Left lung (tissue), 10 donors: Measurements from ENCODE around the gene MDGA2. TPM values are rescaled to one million over a fixed set of nuclear protein-coding genes. Genes with fewer than 3 reads are reported as not detected.

Experiments used
- ATAC-seq: fragments of 200-7000 bp; cut with Tn5 transposase; one replicate; pipeline ENCODE4 v1.9.1; 2020; ENCODE audit warnings: moderate library complexity
- DNase-seq, 4 donors: peaks; one replicate each; pipeline ENCODE4 v3.0.0-alpha.2; 2013 to 2020
- H3K27ac ChIP-seq, 2 donors: fragments of 200-600 bp; sonication (generic) in 1 of 2; one replicate each; pipeline versions ENCODE4 v1.5.0 to v1.8.0; 2020 to 2021
- H3K27me3 ChIP-seq, 2 donors: fragments of 200-600 bp; sonication (generic) in 1 of 2; one replicate each; pipeline versions ENCODE4 v1.5.0 to v1.8.0; 2020 to 2021
- H3K36me3 ChIP-seq, 2 donors: fragments of 200-600 bp; sonication (generic) in 1 of 2; one replicate each; pipeline versions ENCODE4 v1.5.0 to v1.8.0; 2020 to 2021
- H3K4me1 ChIP-seq, 2 donors: fragments of 200-600 bp; one replicate each; pipeline ENCODE4 v1.8.0; 2021
- H3K4me3 ChIP-seq, 2 donors: fragments of 200-600 bp; sonication (generic) in 1 of 2; one replicate each; pipeline versions ENCODE4 v1.5.0 to v1.8.0; 2020 to 2021; ENCODE audit warnings: mild to moderate bottlenecking in 1 of 2
- H3K9me3 ChIP-seq, 2 donors: fragments of 200-600 bp; sonication (generic) in 1 of 2; one replicate each; pipeline versions ENCODE4 v1.5.0 to v1.8.0; 2020 to 2021
- intact Hi-C, 2 donors: fragments of 100-400 bp; cut with DNase I; formaldehyde crosslinking; loops; one replicate each; pipeline versions ENCODE4 v1.11.2 to v1.14.2; 2022
- polyA plus RNA-seq, 6 donors: library from polyadenylated mRNA; unstranded; fragments of 120-200 nt; gene quantifications; one replicate each; pipeline ENCODE4 v1.2.1, GENCODE V29; 2013; ENCODE audit not compliant: insufficient read length in 6 of 6
- total RNA-seq, 2 donors: library from RNA; stranded (reverse); fragmentation: NEBNext Ultra II Directional; extraction: Animal tissue kit (Norgen Biotek cat#: 25700); gene quantifications; one replicate each; pipeline ENCODE4 v1.2.1, GENCODE V29; 2021
- TF ChIP-seq, protein P1 (sequence below), 2 donors: fragments of 200-600 bp; sonication (generic) in 1 of 2; IDR thresholded peaks; one replicate each; pipeline versions ENCODE4 v1.5.0 to v1.8.0; 2021; ENCODE audit warnings: antibody characterized with exemption in 2 of 2
- donor health status: DM: no; HTN: yes; CAD: no.
- donor health status: DM: no; HTN: no; CAD: no.

Gene MDGA2
- total and polyA plus RNA-seq, 8 donors, result 0.14 to 0.62 (median 0.36) TPM; not detected in 1

DNA sequence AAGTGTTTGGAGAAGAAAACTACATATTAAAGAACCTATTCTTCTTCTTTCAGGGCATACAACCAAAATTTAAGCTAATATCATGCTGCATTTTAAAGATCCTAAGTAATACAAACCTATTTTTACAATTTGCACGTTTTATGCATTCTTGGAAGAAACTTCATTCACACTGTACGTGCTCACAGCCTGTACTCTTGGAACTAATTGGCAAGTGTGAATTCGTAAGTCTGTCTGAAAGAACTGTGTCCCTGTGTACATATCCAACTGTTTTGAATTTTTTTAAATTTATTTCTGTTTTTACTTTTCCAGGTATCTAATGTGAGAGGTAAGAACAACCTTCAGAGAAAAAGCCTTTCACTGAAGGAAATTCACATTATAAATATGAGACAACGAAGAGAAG lies 347.0 kb downstream of the MDGA2 start:
- no peak for ATAC-seq
- intact Hi-C loops, result no loop called here
- DNase-seq, result no peak
- TF ChIP-seq, protein P1, sequence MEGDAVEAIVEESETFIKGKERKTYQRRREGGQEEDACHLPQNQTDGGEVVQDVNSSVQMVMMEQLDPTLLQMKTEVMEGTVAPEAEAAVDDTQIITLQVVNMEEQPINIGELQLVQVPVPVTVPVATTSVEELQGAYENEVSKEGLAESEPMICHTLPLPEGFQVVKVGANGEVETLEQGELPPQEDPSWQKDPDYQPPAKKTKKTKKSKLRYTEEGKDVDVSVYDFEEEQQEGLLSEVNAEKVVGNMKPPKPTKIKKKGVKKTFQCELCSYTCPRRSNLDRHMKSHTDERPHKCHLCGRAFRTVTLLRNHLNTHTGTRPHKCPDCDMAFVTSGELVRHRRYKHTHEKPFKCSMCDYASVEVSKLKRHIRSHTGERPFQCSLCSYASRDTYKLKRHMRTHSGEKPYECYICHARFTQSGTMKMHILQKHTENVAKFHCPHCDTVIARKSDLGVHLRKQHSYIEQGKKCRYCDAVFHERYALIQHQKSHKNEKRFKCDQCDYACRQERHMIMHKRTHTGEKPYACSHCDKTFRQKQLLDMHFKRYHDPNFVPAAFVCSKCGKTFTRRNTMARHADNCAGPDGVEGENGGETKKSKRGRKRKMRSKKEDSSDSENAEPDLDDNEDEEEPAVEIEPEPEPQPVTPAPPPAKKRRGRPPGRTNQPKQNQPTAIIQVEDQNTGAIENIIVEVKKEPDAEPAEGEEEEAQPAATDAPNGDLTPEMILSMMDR (IDR thresholded peaks at IDR 0.05), result no peak
- no peaks in the 10 kb centered on the region for H3K36me3 ChIP-seq
- H3K27me3 ChIP-seq, result no peaks in the 10 kb centered on the region
- H3K27ac ChIP-seq, result no peak overlapping the region
- H3K9me3 ChIP-seq, result no peaks in the 10 kb centered on the region
- no peaks in the 10 kb centered on the region for H3K4me1 ChIP-seq
- no peak overlapping the region for H3K4me3 ChIP-seq

DNA sequence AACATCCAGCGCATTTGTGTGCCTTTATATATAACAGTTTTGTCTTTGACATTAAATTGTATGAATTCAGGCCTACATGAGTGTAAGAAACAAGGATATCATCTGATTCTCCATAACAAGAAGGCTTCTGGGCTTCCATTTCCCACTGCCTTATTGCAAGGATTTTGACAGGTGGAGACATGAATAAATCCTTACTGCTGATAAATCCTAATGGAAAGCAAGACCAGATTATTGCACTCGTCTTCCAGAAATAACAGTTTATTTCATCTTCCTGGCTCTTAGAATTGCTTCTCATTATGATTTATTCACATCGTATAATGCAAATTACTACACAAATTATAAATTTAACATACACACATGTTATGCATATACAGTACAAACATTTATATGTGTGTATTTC lies 348.1 kb downstream of the MDGA2 start:
- TF ChIP-seq, protein P1 (IDR thresholded peaks at IDR 0.05), result no peak
- no peak overlapping the region for H3K4me3 ChIP-seq
- H3K27me3 ChIP-seq, result no peaks in the 10 kb centered on the region
- ATAC-seq, result no peak
- H3K27ac ChIP-seq, result no peak overlapping the region
- no peak for DNase-seq
- H3K9me3 ChIP-seq, result no peaks in the 10 kb centered on the region
- H3K36me3 ChIP-seq, result no peaks in the 10 kb centered on the region
- H3K4me1 ChIP-seq, result no peaks in the 10 kb centered on the region
- intact Hi-C loops, result no loop called here

DNA sequence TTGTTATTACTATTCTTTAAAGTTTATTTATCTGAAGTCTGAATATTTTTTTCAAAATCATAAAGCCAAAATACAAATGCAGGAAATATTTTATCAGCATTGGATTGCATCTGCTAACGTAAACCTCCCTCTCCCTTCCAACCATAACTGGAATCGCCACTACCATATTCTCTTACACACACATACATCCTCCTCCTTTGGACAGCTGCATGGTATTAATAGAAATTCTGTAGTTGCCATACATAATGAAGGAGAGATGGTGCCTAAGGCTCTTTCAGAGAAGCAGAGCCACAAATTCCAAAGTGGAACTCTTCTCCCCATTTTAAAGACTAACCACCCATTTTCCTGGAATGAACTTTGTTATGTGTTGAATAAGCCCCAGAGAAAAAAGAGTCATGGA lies 352.7 kb downstream of the MDGA2 start:
- Histone ChIP-seq H3K36me3 (no peaks in the 10 kb centered on the region), H3K4me1 (no peaks in the 10 kb centered on the region), H3K4me3 (no peak overlapping the region), H3K9me3 (no peaks in the 10 kb centered on the region), H3K27me3 (no peaks in the 10 kb centered on the region), H3K27ac (no peak overlapping the region)
- ATAC-seq (no peak), DNase-seq (no peak)
- TF ChIP-seq, protein P1 (IDR thresholded peaks at IDR 0.05), result no peak
- intact Hi-C loops, result no loop called here

DNA sequence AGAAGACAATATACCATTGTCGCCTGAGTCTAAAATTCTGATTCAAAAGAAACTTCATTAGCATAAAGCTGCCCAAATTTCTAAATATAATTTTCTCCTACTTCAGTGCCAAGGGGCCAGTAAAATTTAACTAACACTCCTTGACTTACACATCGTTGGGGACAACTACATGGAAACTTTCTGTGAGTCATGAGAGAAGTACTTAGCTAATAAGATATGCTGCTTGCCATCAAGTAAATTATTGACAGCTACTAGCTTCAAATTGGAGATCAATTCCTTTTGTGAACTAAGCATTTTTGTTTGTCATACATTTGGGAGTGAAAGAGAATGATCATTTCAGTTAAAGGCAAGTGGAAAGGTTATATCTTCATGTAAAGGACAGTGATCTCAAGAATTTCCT lies 373.3 kb downstream of the MDGA2 start:
- H3K4me3 ChIP-seq, result no peak overlapping the region
- no peak for DNase-seq
- no peak overlapping the region for H3K27ac ChIP-seq
- no peaks in the 10 kb centered on the region for H3K9me3 ChIP-seq
- ATAC-seq, result no peak
- intact Hi-C loops, result no loop called here
- H3K27me3 ChIP-seq, result no peaks in the 10 kb centered on the region
- TF ChIP-seq, protein P1 (IDR thresholded peaks at IDR 0.05), result no peak
- no peaks in the 10 kb centered on the region for H3K36me3 ChIP-seq
- H3K4me1 ChIP-seq, result no peaks in the 10 kb centered on the region

DNA sequence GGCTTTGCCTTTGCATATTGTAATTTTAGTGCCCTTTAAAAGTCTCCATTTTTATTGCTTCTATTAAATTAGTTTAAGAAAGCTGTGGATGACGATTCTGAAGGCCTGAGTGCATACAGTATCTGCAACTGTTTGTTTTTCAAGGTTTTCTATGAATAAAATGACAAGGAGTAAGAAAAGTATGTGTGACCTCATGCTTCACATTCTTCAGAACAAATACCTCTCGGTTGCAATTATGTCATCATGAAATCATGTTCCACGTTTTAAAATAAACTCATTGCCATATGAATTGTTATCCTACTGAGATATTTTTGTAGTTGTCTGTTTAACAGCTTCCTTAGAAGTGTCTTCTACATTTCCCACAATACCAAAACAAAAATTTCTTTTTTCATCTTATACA lies 374.6 kb downstream of the MDGA2 start:
- intact Hi-C loops, result no loop called here
- H3K9me3 ChIP-seq, result no peaks in the 10 kb centered on the region
- TF ChIP-seq, protein P1 (IDR thresholded peaks at IDR 0.05), result no peak
- no peak overlapping the region for H3K27ac ChIP-seq
- H3K4me1 ChIP-seq, result no peaks in the 10 kb centered on the region
- ATAC-seq (no peak), DNase-seq (no peak)
- no peaks in the 10 kb centered on the region for H3K36me3 ChIP-seq
- no peak overlapping the region for H3K4me3 ChIP-seq
- H3K27me3 ChIP-seq, result no peaks in the 10 kb centered on the region
